ENCODE results near the gene ABCC10. TPM values are rescaled to one million over a fixed set of nuclear protein-coding genes. Genes with fewer than 3 reads are reported as not detected.

The ABCC10 gene
- total RNA-seq, 1 experiment from 2014 or later: 31.8 TPM

DNA sequence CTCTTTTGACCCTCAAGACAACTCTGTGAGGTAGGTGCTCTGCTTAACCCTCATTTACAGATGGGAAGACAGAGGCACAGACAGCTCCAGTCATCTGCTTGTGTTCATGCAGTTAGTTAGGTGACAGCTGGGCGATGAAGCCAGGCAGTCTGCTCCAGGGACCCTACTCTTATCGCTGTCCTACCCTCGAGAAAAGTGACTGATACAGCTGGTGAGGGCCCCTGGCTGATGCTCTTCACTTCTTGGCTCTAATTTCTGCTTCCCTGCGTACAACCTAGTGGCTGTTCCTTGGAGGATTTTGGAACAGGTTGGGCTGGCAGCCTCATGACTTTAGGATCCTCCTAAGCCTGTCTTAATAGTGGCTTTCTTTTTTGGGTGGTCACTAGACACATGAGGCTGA, 40.9 kb downstream of the ABCC10 start:
- H3K36me3 Mint-ChIP-seq (ENCODE audit: insufficient read depth in 1 of 3, low read depth in 3 of 3): no peaks in the 10 kb centered on the region
- no peak overlapping the region for H3K27ac Mint-ChIP-seq

More for the DNA sequence above, 40.9 kb downstream of the ABCC10 start:
- Mint-ChIP-seq H3K4me1 (peaks cover 12 to 17% of the 10 kb centered on the region in 2 experiments), H3K9me3 (no peaks in the 10 kb centered on the region), H3K27me3 (ENCODE audit: low read depth) (peaks cover 6% of the 10 kb centered on the region), H3K4me3 (no peak overlapping the region)
- Histone ChIP-seq H3K18ac (ENCODE audit: insufficient read length, low read depth, low read length) (no peak overlapping the region), H4K91ac (ENCODE audit: insufficient read length, low read depth, low read length) (no peak overlapping the region), H2AK5ac (ENCODE audit: insufficient read length, low read length) (no peak overlapping the region), H2BK20ac (ENCODE audit: low read depth, low read length, poor library complexity, severe bottlenecking) (no peak overlapping the region), H2BK5ac (ENCODE audit: insufficient read length, low read length) (no peak overlapping the region), H3K79me2 (ENCODE audit: insufficient read depth, low read length) (no peaks in the 10 kb centered on the region), H3K4me1 (ENCODE audit: insufficient read depth, low read length) (peaks cover 3% of the 10 kb centered on the region; the same call in 1 of the 2 replicates), H4K8ac (replicated peaks; ENCODE audit: insufficient read length, low read depth, low read length) (no peak overlapping the region), H2BK12ac (ENCODE audit: insufficient read length, low read depth, low read length) (no peak overlapping the region), H3K23ac (ENCODE audit: insufficient read length, low read depth, low read length) (no peak overlapping the region), H3K79me1 (ENCODE audit: insufficient read depth, low read depth, low read length, poor library complexity, severe bottlenecking) (no peaks in the 10 kb centered on the region), H3K23me2 (ENCODE audit: insufficient read length, low read depth, low read length, poor library complexity, severe bottlenecking) (no peaks in the 10 kb centered on the region), H3K9me3 (ENCODE audit: control insufficient read depth, low read depth, low read length) (no peaks in the 10 kb centered on the region), H4K5ac (ENCODE audit: insufficient read length, low read depth, low read length) (no peak overlapping the region), H3K56ac (ENCODE audit: insufficient read length, low read depth, low read length) (no peak overlapping the region), H3K27me3 (ENCODE audit: insufficient read depth, low read length) (no peaks in the 10 kb centered on the region), H3K9ac (ENCODE audit: extremely low read depth, insufficient read length, low read length) (no peak overlapping the region), H2BK120ac (ENCODE audit: low read depth, low read length, poor library complexity, severe bottlenecking) (no peak overlapping the region), H3K27ac (ENCODE audit: insufficient read length, low read depth, low read length) (no peak overlapping the region), H4K20me1 (ENCODE audit: control insufficient read depth, insufficient read depth, insufficient read length) (no peaks in the 10 kb centered on the region), H3T11ph (ENCODE audit: low read length) (no peak overlapping the region), H3K4ac (ENCODE audit: low read depth, low read length) (no peak overlapping the region), H3K4me2 (ENCODE audit: insufficient read depth, insufficient read length, low read length) (no peak overlapping the region), H2BK15ac (ENCODE audit: low read depth, low read length) (no peak overlapping the region), H2AFZ (ENCODE audit: low read length) (no peak overlapping the region), H3K14ac (ENCODE audit: insufficient read depth, low read length) (no peak overlapping the region)
- TF ChIP-seq, protein P1, sequence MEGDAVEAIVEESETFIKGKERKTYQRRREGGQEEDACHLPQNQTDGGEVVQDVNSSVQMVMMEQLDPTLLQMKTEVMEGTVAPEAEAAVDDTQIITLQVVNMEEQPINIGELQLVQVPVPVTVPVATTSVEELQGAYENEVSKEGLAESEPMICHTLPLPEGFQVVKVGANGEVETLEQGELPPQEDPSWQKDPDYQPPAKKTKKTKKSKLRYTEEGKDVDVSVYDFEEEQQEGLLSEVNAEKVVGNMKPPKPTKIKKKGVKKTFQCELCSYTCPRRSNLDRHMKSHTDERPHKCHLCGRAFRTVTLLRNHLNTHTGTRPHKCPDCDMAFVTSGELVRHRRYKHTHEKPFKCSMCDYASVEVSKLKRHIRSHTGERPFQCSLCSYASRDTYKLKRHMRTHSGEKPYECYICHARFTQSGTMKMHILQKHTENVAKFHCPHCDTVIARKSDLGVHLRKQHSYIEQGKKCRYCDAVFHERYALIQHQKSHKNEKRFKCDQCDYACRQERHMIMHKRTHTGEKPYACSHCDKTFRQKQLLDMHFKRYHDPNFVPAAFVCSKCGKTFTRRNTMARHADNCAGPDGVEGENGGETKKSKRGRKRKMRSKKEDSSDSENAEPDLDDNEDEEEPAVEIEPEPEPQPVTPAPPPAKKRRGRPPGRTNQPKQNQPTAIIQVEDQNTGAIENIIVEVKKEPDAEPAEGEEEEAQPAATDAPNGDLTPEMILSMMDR (conservative IDR thresholded peaks at IDR 0.05): no peak
- WGBS (ENCODE audit: extremely low coverage, insufficient read length, low lambda C conversion rate): no CpG with 5 or more reads among the region's 4 CpGs
- no peak for DNase-seq
